Measurements from ENCODE around the gene LIPC.

LIPC gene

DNA sequence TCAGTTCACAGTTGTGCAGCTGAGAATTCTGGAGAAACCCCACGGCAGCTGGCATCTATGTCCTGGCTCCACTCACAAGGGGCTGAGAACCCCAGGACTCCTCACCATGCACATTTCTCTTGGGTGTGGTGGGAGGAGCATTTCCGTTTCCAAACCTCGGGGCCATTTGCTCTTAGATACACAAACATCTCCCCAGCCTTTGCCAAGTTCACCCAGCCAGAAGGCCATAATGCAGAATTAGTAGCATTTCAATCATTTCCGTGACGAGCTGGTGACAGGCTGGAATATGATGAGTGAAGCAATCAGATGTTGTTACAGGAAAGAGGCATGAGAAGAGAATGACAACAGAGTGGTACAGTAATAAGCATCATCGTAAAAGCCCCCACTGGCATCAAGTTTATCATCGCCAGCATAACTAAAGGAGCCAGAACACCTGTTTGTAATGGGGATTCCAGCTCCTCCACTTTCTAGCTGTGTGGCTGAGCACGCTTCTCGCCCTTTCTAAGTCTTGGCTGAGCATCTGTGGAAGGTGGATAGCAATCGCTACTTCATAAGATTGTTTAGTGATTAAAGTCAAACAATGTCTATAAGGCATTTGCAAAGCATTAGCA lies 82.0 kb downstream of the LIPC start:
- Histone ChIP-seq H3K9me3 (replicated peaks; ENCODE audit: insufficient read depth, low read length) (no peaks in the 10 kb centered on the region), H3K4me3 (ENCODE audit: low read length) (no peak overlapping the region), H3K9me2 (replicated peaks; ENCODE audit: insufficient read depth, low read length) (no peaks in the 10 kb centered on the region), H3K27me3 (replicated peaks; ENCODE audit: insufficient read depth, low read length) (no peaks in the 10 kb centered on the region), H2AFZ (ENCODE audit: low read length) (no peak overlapping the region), H3K79me2 (ENCODE audit: low read length) (no peaks in the 10 kb centered on the region), H4K20me1 (ENCODE audit: insufficient read depth, low read length) (no peaks in the 10 kb centered on the region), H3F3A (ENCODE audit: insufficient read depth, low read length) (peaks cover 10% of the 10 kb centered on the region), H3K27ac (ENCODE audit: low read length) (no peak overlapping the region), H3K36me3 (replicated peaks; ENCODE audit: insufficient read depth, low read length) (no peaks in the 10 kb centered on the region), H3K9ac (ENCODE audit: low read length) (no peak overlapping the region), H3K4me2 (ENCODE audit: low read depth, low read length) (no peak overlapping the region), H3K4me1 (ENCODE audit: low read length) (peaks cover 19% of the 10 kb centered on the region)
- TF ChIP-seq EZH2phosphoT487 (IDR thresholded peaks at IDR 0.05; ENCODE audit: low read length) = no peak
- TF ChIP-seq, protein P1, sequence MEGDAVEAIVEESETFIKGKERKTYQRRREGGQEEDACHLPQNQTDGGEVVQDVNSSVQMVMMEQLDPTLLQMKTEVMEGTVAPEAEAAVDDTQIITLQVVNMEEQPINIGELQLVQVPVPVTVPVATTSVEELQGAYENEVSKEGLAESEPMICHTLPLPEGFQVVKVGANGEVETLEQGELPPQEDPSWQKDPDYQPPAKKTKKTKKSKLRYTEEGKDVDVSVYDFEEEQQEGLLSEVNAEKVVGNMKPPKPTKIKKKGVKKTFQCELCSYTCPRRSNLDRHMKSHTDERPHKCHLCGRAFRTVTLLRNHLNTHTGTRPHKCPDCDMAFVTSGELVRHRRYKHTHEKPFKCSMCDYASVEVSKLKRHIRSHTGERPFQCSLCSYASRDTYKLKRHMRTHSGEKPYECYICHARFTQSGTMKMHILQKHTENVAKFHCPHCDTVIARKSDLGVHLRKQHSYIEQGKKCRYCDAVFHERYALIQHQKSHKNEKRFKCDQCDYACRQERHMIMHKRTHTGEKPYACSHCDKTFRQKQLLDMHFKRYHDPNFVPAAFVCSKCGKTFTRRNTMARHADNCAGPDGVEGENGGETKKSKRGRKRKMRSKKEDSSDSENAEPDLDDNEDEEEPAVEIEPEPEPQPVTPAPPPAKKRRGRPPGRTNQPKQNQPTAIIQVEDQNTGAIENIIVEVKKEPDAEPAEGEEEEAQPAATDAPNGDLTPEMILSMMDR (IDR thresholded peaks at IDR 0.05; ENCODE audit: low read length) = no peak
- TF ChIP-seq EZH2 (optimal IDR thresholded peaks at IDR 0.05; ENCODE audit: low read depth, low read length) = no peak
- DNase-seq = no peak

DNA sequence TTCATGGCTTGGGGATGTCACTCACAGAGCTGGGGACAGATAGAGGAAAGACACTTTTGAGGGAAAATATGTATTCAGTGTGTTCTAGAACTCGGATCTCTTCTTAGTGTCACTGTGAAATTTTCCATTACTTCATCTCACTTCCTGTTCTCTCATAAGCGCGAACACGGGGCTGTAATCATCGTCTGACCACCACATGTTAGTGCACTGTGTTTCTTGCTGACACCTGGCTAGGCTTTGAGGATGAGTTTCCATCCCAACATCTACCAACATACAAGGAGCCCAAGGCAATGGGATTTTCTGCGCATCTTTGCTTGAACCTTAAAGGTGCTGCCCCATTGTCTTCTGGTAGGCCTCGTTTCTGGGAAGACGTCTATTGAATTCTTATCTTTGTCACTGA lies 84.0 kb downstream of the LIPC start:
- Histone ChIP-seq H3K79me2 (ENCODE audit: low read length) (no peaks in the 10 kb centered on the region), H3K4me3 (ENCODE audit: low read length) (no peak overlapping the region), H3K9me2 (replicated peaks; ENCODE audit: insufficient read depth, low read length) (no peaks in the 10 kb centered on the region), H3K4me2 (ENCODE audit: low read depth, low read length) (no peak overlapping the region), H4K20me1 (ENCODE audit: insufficient read depth, low read length) (no peaks in the 10 kb centered on the region), H3K9me3 (replicated peaks; ENCODE audit: insufficient read depth, low read length) (no peaks in the 10 kb centered on the region), H2AFZ (ENCODE audit: low read length) (no peak overlapping the region), H3K9ac (ENCODE audit: low read length) (no peak overlapping the region), H3K4me1 (ENCODE audit: low read length) (peaks cover 19% of the 10 kb centered on the region), H3K27me3 (replicated peaks; ENCODE audit: insufficient read depth, low read length) (no peaks in the 10 kb centered on the region), H3F3A (ENCODE audit: insufficient read depth, low read length) (peaks cover 10% of the 10 kb centered on the region), H3K36me3 (replicated peaks; ENCODE audit: insufficient read depth, low read length) (no peaks in the 10 kb centered on the region), H3K27ac (ENCODE audit: low read length) (no peak overlapping the region)
- TF ChIP-seq EZH2 (optimal IDR thresholded peaks at IDR 0.05; ENCODE audit: low read depth, low read length) (no peak), EZH2phosphoT487 (IDR thresholded peaks at IDR 0.05; ENCODE audit: low read length) (no peak)
- TF ChIP-seq, protein P1 (IDR thresholded peaks at IDR 0.05; ENCODE audit: low read length) = no peak
- no peak for DNase-seq

GRCh38 chr15:58517252-58517681 lies 85.5 kb downstream of the LIPC start:
- no peaks in the 10 kb centered on the region for H4K20me1 ChIP-seq (ENCODE audit: insufficient read depth, low read length)
- peaks cover 10% of the 10 kb centered on the region for H3F3A ChIP-seq (ENCODE audit: insufficient read depth, low read length)
- no peak for DNase-seq
- no peaks in the 10 kb centered on the region for H3K9me3 ChIP-seq (replicated peaks; ENCODE audit: insufficient read depth, low read length)
- H3K79me2 ChIP-seq (ENCODE audit: low read length) = no peaks in the 10 kb centered on the region
- no peak overlapping the region for H3K4me2 ChIP-seq (ENCODE audit: low read depth, low read length)
- H3K4me1 ChIP-seq (ENCODE audit: low read length) = peaks cover 19% of the 10 kb centered on the region
- no peaks in the 10 kb centered on the region for H3K9me2 ChIP-seq (replicated peaks; ENCODE audit: insufficient read depth, low read length)
- H3K27ac ChIP-seq (ENCODE audit: low read length) = no peak overlapping the region
- H3K4me3 ChIP-seq (ENCODE audit: low read length) = no peak overlapping the region
- TF ChIP-seq, protein P1 (IDR thresholded peaks at IDR 0.05; ENCODE audit: low read length) = peak; percentile 20
- no peak for TF ChIP-seq EZH2phosphoT487 (IDR thresholded peaks at IDR 0.05; ENCODE audit: low read length)
- no peak for TF ChIP-seq EZH2 (optimal IDR thresholded peaks at IDR 0.05; ENCODE audit: low read depth, low read length)
- no peaks in the 10 kb centered on the region for H3K27me3 ChIP-seq (replicated peaks; ENCODE audit: insufficient read depth, low read length)
- H3K9ac ChIP-seq (ENCODE audit: low read length) = no peak overlapping the region
- H2AFZ ChIP-seq (ENCODE audit: low read length) = no peak overlapping the region
- no peaks in the 10 kb centered on the region for H3K36me3 ChIP-seq (replicated peaks; ENCODE audit: insufficient read depth, low read length)
